GM18526 (cell line): ENCODE measurements around the gene PIK3R2.
A peak's percentile ranks its signal among the peaks of the same experiment; 100 is the strongest.

Source experiments
- POLR2A ChIP-seq: IDR thresholded peaks from 3 replicates; pipeline ENCODE4 v1.6.1; 2011; ENCODE audit not compliant: insufficient read length; ENCODE audit errors: extremely low read depth

The PIK3R2 gene

GRCh38 chr19:18152817-18153555 is at the start of gene PIK3R2:
PIK3R2 (plus strand) TSS chr19:18153163; CDS start chr19:18155880, 2,717 bp downstream.
- no peak for TF ChIP-seq POLR2A

- TF ChIP-seq POLR2A: no peak
These were observed 48.2 kb upstream of the PIK3R2 start for GRCh38 chr19:18104793-18105131.

GRCh38 chr19:18107235-18107634 is 45.7 kb upstream of the PIK3R2 start:
- no peak for TF ChIP-seq POLR2A

GRCh38 chr19:18108897-18109296 is 44.1 kb upstream of the PIK3R2 start:
- no peak for TF ChIP-seq POLR2A

GRCh38 chr19:18109341-18109732 is 43.6 kb upstream of the PIK3R2 start:
- TF ChIP-seq POLR2A: no peak

- TF ChIP-seq POLR2A: peak; percentile 4
These were observed 43.0 kb upstream of the PIK3R2 start for GRCh38 chr19:18109733-18110608.

- no peak for TF ChIP-seq POLR2A
These were observed 42.2 kb upstream of the PIK3R2 start for GRCh38 chr19:18110609-18111232.

GRCh38 chr19:18112989-18113478 is 39.9 kb upstream of the PIK3R2 start:
- TF ChIP-seq POLR2A: no peak

- TF ChIP-seq POLR2A: no peak
These were observed 39.1 kb upstream of the PIK3R2 start for GRCh38 chr19:18113827-18114226.

GRCh38 chr19:18114483-18114882 is 38.5 kb upstream of the PIK3R2 start:
- no peak for TF ChIP-seq POLR2A

- TF ChIP-seq POLR2A: no peak
These were observed 35.6 kb upstream of the PIK3R2 start for GRCh38 chr19:18117364-18117691.

GRCh38 chr19:18117692-18118378 is 35.1 kb upstream of the PIK3R2 start:
- TF ChIP-seq POLR2A: no peak

GRCh38 chr19:18118420-18119012 is 34.4 kb upstream of the PIK3R2 start:
- TF ChIP-seq POLR2A: no peak

- no peak for TF ChIP-seq POLR2A
These were observed 33.8 kb upstream of the PIK3R2 start for GRCh38 chr19:18119013-18119716.
